NCI-H2227 (cell line): Measurements from ENCODE around the gene ZNF20.
A peak's percentile ranks its signal among the peaks of the same experiment; 100 is the strongest.
"Not testable (repeated sequence)": the region's sequence is repeated elsewhere in the genome, so short reads cannot be mapped to it uniquely, and the experiment has no call there.

ENCODE experiments used
- DNase-seq: peaks from one replicate; lab custom pipeline; 2025; ENCODE audit not compliant: unreplicated experiment; lab: John Stamatoyannopoulos, UW

Gene ZNF20

DNA sequence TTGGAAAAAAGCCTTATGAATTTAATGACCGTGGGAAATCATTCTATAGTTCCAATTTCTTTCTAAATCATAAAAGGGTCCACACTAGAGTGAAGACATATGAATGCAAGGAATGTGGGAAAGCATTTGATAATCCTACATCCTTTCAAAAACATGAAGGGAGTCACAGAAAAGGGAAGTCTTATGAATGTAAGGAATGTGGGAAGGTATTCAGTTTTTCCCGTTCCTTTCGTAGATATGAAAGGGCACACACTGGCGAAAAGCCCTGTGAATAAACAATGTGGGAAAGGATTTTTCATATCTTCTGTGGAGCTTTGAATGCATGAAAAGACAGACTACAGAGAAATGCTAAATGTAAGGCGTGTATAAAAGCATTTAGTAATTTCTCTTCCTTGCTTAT lies 27.0 kb downstream of the ZNF20 start:
- no peak for DNase-seq

DNA sequence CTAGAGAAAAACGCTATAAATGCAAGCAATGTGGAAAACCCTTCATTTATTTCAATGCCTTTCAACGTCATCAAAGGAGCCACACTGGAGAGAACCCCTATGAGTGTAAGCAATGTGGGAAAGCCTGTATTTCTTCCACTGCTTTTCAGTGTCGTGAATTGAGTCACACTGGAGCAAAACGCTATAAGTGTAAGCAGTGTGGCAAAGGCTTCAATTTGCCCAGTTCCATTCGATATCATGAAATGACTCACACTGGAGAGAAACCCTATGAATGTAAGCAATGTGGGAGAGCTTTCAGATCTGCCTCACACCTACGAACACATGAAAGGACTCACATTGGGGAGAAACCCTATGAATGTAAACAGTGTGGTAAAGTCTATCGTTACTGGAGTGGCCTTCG lies 27.4 kb downstream of the ZNF20 start:
- no peak for DNase-seq

DNA sequence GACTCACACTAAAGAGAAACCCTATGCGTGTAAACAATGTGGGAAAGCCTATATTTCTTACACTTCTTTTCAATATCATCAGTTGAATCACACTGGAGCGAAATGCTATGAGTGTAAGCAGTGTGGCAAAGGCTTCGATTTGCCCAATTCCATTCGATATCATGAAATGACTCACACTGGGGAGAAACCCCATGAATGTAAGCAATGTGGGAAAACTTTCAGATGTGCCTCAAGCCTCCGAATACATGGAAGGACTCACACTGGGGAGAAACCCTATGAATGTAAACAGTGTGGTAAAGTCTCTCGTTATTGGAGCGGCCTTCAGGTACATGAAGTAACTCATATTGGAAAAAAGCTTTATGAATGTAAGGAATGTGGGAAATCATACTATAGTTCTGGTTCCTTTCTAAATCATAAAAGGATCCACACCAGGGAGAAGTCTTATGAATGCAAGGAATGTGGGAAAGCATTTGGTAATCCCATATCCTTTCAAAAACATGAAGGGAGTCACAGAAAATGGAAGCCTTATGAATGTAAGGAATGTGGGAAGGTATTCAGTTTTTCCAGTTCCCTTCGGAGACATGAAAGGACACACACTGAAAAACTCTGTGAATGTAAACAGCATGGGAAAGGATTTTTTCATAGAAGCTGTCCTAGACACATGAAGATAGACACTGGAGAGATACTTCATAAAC lies 28.1 kb downstream of the ZNF20 start:
- DNase-seq = no peak

DNA sequence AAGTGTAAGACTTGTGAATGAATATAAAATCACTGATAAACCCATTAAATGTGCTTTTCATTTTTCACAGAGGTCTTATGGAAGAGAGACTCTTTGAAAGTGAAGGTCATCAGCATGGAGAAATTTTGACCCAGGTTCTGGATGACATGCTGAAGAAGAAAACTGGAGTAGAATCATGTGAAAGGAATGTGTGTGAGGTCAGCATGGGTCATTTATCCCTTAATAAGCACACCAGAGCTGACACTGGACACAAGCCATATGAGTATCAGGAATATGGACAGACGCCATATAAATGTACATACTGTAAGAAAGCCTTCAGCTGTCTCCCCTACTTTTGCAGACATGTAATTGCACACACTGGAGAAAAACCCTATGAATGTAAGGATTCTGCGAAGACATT lies 29.0 kb downstream of the ZNF20 start:
- DNase-seq = no peak

DNA sequence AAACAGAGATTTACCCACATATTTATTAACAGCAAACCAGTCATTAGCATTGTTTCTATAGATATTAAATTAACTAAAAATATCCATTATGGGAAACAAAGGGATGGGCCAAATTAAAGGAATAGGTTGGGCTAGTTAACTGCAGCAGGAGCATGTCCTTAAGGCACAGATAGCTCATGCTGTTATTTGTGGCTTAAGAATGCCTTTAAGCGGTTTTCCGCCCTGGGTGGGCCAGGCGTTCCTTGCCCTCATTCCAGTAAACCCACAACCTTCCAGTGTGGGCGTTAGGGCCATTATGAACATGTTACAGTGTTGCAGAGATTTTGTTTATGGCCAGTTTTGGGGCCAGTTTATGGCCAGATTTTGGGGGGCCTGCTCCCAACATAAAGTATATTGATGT lies 36.2 kb downstream of the ZNF20 start:
- DNase-seq = not testable (repeated sequence)

DNA sequence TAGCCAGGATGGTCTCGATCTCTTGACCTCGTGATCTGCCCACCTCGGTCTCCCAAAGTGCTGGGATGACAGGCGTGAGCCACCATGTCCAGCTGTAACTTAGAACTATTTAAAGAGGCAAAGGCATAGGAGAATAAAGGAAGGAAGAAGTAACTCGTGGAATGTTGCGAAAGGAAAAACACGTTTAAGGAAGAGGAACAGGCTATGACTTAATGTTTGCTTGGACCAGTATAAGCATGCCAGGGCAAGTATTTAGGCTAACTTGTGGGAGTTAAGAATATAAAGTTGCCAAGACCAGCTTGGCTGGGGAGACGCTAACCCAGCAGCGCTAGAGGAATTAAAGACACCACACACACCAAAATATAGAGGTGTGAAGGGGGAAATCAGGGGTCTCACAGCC lies 42.1 kb downstream of the ZNF20 start:
- no peak for DNase-seq

DNA sequence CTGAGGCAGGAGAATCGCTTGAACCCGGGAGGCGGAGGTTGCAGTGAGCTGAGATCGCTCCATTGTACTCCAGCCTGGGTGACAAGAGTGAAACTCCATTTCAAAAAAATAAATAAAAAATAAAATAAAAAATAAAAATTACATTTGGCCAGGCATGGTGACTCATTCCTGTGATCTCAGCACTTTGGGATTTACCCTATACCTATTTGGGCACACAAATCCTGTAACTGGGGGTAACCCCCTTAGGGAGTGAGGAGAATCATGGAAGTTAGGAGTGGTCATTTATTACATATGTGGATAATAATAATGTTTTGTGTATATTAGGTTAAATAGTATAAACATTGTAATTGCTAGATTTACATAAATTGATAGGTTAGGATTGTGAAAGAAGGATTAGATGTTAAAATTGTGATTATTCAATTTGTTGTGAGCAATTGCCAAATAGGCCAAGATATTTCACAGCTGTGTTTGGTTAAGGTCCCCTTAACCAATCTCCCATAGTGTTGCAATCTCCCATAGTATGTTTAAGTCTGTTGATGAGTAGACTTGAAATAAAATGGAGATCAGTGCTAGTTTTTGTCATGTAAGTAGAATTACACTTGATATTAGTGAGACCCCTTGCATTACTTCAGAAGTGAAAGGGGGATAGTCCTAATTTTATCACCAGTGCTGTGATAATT lies 44.9 kb downstream of the ZNF20 start:
- no peak for DNase-seq

DNA sequence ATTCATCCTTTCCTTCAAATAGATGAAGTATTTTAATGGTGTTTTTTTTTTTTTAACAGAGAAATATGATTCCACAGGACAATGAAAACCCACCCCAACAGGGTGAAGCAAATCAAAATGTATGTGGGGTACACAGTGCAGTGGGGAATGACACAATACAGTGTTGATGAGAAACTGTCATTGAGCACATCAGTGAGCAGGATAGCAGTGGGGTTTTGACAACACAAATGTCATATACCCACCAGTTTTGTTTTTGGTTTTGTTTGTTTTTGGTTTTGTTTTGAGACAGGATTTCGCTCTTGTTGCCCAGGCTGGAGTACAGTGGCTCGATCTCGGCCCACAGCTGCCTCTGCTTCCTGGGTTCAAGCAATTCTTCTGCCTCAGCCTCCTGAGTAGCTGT lies 46.4 kb downstream of the ZNF20 start:
- no peak for DNase-seq

DNA sequence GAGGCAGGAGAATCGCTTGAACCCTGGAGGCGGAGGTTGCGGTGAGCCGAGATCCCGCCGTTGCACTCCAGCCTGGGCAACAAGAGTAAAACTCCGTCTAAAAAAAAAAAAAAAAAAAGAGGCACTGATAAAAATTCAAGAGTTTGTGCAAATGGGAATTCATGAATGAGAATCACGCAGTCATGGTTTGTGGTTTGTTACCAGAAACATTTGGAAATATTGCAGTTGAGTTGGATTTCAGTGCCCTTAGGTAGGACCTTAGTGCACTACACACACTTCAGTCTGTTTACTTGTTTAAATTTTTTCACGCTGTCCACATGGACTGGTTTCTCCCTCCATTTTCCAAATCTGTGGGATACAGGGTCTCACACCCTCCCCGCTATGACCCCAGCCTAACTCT lies 47.2 kb downstream of the ZNF20 start:
- no peak for DNase-seq

DNA sequence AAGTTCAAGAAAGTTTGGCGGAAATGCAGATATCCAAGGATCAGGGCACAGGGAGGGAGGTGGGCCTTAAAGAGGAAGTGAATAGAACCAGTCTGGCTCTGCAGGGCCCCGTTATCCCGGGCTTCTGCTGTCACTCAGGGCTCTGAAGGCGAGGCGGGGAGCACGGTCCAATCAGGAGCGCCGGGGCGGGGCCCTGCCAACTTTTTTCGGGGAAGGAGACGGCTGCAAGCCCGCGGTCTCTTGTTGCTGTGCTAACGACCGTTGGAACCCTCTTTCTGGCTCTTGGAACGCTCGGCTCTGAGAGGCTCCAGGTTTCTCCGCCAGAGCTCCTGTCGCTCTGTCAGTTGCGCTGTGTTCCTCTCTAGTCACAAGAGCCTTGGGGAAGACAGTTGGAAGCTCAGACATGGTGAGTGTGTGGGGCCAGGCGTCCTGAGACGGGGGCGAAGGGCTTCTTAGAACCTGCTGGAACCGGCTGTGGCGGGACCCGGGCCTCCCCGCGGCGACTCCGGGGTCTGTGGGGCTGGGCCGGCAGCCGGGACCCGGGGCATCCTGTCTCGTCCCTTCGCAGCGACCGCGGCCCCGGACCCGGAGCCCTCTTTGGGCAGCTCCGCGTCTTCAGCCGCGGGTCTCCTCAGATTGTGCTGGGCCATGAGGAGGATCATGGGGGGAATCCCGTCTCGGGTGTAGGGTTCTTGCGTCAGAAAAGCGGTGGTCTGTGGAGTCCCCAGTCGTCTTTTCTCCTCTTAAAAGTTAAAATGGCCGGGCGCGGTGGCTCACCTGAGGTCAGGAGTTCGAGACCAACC lies 47.9 kb downstream of the ZNF20 start:
- peak; percentile 32 for DNase-seq

DNA sequence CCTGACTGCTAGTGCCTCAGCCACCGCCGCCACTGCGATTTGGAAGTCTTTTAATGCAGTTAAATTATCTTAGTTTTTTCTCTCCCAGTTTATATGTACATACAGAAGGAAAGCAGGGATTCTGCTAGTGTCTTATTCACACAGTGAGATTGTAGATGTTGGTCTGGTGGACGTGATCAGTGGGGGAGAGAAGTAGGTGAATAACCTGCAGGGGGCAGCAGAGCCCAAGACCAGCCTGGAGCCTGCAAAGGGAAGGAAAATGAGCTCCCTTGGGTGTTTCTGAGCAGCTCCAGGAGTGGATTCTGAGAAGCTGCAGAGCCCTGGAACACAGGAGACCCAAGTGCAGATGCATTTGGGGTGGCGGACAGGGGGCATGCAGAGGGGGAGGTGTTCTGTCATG lies 49.3 kb downstream of the ZNF20 start:
- DNase-seq = peak; percentile 29

DNA sequence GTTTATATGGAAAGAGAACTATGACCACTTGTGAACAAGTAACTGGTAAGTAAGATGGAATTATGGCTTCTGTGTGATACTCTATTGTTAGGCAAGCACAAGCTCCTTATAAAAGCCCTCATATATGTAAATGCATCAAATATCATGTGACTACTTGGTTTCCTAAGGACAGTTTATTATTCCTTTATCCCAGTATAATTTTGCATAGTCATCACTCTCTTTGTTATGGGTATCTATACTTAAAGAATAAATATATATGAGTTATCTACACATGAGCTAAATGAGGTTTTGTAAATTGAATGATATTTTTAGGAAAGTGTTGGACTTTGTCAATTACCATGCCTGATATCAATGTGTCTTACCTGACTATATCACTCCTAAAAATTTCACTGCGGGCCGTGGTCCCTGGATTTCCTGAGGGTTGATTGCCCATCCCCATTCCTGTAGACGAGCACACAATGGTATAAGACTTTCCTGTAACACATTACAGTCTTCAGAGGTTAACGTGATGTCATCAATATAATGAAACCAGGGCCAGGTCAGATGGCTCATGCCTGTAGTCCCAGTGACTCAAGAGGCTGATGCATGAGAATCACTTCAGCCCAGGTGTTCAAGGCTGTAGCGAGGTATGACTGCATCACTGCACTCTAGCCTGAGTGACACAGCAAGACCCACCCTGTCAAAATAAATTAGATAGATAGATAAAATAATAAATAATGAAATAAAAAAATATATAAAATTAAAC lies 54.9 kb downstream of the ZNF20 start:
- DNase-seq = no peak

DNA sequence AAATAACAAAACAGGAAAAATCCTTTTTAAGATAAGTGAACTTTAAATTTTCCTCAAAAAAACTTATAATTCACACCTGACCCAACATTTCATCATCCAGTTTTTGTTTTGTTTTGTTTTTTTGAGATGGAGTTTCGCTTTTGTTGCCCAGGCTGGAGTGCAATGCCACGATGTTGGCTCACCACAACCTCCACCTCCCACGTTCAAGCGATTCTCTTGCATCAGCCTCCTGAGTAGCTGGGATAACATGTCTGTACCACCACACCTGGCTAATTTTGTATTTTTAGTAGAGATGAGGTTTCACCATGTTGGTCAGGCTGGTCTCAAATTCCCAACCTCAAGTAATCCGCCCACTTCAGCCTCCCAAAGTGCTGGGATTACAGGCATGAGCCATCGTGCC lies 56.8 kb downstream of the ZNF20 start:
- not testable (repeated sequence) for DNase-seq
